NCI-H128 (cell line): ENCODE measurements around the gene ALDH3B2.
"Not testable (repeated sequence)": the region's sequence is repeated elsewhere in the genome, so short reads cannot be mapped to it uniquely, and the experiment has no call there.

Experiments used
- DNase-seq: peaks from one replicate; lab custom pipeline; 2025; ENCODE audit not compliant: unreplicated experiment; lab: John Stamatoyannopoulos, UW

Gene ALDH3B2

DNA sequence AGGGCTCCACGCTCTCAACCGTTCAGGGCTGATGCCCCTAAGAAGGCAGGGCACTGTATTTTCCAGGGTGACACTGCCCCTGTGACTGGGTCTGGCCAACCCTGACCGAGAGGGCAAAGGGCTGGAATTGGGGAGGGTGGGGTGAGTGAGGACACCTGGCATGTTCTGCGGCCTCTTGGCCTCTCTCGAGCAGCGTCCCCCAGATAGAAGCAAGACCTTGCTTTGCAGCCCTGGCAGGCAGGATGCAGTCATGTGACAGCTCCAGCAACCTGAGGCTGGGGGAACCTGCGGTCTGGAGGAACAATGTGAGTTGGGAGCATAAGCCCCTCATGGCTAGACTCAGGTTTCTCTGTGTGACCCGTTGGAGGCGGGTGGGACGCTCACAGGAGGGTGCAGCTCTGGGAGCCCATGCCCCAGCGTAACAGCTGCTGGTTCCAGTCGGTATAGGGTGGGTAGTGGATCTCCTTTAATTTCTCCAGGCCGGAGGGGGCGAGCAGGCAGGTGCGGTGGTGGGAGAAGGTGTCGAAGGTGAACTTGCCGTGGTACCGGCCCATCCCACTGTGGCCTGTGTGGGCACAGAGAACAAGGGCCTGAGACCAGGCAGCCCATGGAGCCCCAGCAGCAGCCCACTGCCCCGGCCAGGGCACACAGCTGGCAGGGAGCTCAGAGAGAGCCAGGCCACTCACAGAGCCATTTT, 11.4 kb downstream of the ALDH3B2 start:
- DNase-seq: no peak

DNA sequence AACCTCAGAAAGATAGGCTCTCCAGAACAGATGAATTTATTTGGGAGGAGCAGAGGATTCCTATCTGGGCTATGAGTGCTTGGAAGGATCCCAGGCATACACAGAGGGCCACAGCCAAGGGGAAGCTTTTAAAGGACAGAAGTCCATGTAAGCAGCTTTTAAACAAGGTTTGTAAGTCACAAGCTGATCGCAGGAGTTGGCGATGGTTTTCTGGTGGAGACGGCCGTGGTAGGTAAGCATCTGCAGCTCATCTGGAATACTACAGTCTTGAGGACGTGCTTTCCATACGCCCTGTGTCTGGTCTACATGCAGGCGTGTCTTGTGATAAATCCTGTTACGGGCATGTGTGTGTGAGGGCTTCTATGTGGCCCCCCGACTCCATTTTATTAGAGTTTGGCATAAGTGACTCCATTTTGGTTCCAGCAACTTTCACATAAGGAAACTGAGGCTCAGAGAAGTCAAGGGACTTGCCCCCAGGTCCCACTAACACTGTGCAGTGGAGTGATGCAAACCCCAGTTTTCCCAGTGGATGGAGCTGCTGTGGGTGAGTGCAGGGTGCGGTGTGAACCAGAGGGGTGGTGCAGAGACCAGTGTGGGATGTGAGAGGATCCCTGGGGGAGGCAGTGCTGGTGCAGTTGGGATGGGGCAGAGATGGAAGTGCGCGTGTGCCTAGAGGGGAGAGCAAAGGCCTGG, 12.1 kb downstream of the ALDH3B2 start:
- DNase-seq: no peak

DNA sequence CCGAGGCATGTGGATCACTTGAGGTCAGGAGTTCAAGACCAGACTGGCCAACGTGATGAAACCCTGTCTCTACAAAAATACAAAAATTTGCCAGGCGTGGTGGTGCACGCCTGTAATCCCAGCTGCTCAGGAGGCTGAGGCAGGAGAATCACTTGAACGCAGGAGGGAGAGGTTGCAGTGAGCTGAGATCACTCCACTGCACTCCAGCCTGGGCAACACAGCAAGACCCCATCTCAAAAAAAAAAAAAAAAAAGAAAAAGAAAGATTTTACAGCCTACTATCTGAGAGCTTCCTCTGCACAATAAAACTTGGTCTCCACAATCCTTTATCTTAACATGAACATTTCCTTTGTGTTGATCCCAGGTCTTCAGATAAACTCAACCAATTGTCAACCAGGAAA, 13.7 kb downstream of the ALDH3B2 start:
- DNase-seq: not testable (repeated sequence)

DNA sequence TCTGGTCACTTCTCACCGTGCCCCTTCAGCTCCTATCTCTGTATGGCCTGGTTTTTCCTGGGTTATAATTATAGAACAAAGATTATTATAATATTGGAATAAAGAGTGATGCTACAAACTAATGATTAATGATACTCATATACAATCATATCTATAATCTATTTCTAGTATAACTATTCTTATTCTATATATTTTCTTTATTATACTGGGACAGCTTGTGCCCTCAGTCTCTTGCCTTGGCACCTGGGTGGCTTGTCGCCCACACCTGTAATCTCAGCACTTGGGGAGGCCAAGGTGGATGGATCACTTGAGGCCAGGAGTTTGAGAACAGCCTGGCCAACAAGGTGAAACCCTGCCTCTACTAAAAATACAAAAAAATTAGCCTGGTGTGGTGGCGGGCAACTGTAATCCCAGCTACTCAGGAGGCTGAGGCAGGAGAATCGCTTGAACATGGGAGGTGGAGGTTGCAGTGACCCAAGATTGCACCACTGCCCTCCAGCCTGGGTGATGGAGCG, 14.7 kb downstream of the ALDH3B2 start:
- not testable (repeated sequence) for DNase-seq

DNA sequence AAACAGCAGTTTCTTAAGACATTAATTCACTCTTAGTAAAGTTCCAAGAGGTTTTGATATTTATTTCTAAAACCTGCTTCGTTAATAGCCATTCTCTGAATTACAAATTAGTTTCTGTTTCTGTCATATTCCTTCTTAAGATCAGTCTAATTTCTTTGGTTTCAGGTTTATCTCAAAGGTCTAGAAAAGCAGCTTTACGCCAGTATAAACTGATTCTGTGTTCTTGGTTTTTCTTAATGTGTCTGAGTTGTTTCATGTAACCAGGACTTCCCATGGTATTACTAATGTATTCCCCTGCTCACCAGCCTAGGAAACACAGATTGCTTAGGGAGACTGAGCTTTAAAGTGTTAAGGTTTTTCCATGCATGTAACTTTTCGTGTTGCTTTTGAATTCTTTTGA, 17.1 kb downstream of the ALDH3B2 start:
- no peak for DNase-seq

DNA sequence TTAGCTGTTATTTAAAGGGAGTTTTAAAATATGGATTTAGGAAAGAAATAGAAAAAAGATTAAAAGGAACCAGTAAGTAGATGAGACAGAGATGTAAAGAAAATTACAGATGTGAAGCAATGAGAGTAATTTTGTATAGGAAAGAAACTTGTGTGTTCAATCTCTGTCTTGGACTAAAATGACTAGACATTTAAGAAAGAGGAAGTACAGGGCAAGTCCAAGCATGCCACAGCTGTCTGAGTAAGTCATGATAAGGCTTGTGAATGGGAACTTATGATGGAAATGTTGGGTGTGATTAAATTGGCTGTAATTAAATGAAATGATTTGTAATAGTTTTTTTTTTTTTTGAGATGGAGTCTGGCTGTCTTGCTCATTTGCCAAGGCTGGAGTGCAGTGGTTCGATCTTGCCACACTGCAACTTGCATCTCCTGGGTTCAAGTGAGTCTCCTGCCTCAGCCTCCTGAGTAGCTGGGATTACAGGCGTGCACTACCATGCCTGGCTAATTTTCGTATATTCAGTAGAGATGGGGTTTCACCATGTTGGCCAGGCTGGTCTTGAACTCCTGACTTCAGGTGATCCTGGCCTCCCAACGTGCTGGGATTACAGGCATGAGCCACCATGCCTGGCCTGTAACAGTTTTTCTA, 18.0 kb downstream of the ALDH3B2 start:
- DNase-seq: no peak

DNA sequence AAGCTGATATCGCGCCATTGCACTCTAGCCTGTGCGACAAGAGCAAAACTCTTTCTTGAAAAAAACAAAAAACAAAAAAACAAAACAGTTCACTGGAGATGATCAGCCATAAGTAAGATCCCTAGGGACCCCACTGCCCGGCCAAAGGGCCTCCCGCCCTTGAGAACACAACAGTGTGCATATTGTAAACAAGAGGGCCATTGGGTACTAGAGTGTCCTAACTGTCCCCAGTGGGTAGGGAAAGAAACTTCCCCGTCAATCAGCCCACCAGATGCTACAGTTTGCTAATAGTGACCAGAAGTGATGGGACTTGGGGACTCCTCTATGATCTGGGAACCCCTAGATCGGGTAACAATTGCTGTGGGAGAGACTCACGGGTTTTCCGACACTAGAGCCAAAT, 20.2 kb downstream of the ALDH3B2 start:
- DNase-seq: no peak

DNA sequence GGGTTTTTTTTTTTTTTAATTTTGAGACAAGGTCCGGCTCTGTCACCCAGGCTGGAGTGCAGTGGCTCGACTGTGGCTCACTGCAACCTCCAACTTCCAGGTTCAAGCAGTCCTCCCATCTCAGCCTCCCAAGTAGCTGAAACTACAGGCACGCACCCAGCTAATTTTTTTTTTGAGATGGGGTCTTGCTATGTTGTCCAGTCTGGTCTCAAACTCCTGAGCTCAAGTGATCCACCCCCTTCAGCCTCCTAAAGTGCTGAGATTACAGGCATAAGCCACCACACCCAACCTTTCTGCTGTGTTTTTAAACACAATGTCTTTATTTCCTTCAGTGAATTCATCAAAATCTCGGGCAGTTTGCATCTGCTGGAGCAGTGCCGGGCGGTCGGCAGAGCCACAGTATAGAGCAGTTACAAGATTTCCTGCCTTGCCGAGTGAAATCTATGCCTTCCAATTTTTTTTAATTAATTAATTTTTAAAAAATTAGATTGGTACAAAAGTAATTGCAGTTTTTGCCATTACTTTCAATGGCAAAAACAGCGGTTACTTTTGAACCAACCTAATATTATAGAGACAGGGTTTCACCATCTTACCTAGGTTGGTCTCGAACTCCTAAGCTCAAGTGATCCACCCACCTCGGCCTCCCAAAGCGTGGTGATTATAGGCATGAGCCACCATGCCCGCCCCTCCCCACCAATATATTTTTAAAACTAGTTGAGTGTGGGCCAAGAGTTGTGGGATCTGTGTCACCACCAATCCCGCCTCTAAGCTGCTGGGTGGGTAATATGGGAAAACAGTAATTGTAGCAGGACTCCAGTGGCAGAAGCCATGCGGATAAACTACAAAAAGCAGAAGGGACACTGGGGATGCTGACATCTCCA, 21.2 kb downstream of the ALDH3B2 start:
- DNase-seq: no peak

DNA sequence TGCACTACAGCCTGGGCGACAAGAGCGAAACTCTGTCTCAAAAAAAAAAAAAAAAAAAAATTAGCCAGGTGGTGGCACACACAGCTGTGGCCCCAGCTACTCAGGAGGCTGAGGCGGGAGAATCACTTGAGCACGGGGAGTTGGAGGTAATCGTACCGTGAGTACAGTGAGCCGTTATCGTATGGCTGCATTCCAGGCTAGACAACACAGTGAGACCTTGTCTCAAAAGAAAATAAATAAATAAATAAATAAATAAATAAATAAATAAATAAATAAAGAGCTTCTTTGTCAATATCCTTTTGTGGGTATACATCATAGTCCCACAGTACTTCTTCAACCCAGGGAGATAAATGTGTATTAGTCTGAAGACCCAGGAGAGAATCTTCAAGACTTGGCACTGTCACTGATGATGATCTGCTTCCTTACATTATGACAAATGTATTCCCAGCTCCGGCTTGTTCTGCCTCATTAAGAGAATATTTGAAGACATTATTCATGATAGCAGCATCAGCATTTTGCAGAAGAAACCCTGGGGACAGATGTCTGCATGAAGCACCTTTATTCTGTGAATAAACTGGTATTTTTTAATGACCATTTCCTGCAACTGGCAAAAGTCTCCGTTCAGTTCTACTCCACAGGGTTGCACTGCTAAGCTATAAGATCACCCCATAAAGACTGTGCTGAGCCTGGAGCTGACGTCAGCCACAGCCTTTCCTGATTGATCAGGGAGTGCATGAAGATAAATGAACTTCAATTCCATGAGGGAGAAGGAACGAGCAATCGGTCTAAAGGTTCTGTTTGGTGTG, 22.2 kb downstream of the ALDH3B2 start:
- DNase-seq: no peak

DNA sequence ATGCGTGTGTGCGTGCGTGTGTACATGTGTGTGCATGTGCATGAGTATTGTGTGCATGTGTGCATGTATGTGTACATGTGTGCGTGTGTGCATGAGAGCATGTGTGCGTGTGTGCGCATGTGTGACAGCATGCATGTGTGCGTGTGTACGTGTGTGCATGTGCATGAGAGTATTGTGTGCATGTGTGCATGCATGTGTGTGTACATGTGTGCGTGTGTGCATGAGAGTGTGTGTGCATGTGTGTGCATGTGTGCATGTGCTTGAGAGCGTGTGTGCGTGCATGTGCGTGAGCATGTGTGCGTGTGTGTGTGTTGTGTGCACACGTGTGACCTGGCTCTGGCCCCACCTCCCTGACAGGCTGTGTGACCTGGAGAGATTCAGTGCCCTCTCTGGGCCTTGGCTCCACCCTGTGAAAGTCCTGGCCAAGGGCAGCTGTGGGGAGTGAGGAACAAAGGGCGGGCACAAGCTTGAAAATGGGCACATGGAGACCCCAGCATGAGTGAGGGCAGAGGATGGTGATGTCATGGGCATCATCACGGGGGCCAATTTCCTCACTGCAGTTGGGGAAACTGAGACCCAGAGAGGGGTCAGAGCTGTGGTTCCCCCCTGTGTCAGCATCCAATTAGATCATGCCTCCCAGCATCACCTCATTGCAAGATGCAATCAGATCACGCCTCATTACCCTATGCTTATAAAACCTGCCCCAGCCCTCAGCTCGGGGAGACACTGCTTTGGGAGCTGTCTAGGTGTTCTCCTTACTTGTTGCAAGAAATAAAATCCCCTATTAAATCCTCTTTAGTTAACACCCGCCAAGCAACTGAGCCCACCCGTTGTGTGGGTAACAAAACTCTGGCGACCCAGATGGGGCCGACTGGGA, 24.6 kb downstream of the ALDH3B2 start:
- no peak for DNase-seq

DNA sequence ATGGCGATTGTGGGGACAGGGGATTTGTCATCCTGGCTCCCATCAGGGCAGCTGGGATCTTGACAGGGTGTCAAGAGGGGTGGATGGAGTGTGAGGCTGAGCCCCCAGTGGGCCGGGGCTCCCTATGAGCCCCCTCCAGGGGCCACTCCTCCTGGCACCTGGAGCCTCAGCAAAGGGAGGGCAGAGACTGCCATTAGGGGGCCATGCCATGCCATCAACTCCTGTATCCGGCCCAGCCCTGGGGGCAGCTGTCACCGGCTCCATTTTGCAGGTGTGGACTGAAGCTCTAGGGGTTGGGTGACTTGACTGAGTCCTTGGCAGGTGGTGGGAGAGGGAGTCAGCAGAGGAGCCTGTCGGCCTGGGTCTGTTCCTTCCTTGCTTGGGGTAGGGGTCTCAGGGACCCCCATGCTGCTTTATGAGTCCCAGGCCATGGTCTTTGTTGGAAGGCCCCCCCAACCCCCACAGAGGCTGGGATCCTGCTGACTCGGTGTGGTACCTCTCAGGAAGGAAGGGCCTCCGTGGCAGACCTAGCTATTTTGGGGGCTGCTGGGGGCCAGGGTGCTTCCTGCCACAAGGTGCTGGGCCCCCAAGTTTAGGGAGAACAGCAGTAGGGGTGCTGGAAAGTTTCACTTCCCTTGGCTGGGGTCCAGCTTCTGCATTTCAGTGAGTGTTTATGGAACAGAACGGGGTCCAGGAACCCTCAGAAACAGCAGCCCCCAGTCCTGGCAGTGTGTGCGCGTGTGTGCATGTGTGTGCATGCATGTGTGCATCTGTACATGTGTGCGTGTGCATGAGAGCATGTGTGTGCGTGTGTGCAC, 25.4 kb downstream of the ALDH3B2 start:
- no peak for DNase-seq

DNA sequence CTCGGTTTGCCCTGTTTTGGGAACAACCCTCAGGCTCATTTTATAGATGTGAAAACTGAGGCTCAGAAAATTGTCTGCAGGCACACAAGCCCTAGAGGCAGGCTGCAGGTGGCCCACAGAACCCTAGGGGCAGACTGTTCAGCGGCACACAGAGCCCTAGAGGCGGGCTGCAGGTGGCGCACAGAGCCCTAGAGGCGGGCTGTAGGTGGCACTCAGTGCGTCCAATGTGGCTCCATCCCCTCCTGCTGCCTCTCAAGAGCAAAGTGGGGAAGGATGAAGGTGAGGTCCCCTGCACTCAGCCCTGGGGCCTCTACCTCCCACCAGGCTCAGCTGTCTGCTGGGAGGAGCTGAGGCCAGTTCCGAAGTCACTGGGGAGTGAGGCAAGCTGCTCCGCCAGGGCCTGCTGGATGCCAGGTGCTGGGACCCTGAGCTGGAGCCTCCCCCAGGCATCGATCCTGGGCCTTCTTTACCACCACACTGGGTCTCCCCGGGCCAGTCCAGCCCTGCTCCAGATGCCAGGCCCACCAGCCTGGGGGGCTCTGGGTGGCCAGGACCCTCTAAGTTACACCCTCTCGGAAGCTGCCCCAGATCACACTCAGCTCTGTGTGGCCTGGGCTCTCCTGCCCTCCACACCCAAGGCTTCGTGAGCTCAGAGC, 26.2 kb downstream of the ALDH3B2 start:
- no peak for DNase-seq

DNA sequence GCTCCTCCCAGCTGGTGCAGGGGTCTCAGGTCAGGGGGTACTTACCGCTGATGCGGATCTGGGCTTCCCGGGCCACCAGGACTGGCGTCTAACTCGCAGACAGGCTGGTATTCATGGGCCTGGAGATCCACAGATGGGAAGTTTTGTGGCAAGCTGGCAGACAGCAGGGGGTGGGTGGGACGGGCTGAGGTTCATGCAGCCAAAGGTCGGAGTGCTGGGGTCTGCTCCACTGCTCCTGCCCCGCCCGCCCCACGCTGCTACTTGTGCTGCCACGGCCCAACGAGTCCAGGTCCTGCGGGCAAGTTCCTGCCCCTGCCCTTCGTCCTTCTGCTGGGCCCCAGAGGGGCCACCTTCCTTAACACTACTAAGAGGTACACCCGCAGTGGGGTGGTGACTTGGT, 27.0 kb downstream of the ALDH3B2 start:
- no peak for DNase-seq

DNA sequence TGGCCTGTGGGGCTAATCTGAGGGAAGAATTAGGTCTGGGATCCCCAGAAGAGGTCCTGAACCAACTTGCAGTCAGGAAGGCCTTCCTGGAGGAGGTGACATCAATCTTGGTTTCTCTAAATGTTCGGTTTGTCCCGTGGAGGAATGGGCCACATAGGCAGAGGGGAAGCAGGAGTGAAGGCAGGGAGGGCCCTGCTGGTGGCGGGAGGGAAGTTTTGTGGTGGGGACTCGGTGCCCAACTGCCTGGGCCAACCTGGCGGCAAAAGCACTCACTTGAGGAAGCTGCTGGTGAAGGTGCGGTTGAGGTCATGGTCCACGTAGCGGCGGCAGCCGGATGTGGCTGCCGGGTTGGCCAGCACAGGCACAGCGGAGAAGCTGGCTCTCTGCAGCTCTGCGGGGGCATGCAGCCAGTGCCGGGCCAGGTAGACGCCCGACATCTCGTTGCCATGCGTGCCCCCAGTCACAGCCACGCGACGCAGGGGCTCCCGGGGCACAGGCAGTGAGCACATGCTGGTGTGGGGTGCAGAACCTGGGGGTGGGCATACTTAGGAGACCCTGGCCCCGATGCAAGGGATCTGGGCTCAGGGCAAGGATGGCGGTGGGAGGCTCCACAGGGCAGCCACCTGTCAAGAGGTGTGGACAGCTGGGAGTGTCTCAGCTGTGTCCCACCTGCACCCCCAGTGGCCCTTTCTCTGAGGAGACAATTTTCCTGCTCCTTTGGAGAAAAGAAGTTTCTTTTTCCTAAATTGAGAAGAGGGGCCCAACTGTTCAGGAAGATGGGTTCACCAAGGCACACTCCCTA, 27.7 kb downstream of the ALDH3B2 start:
- no peak for DNase-seq

DNA sequence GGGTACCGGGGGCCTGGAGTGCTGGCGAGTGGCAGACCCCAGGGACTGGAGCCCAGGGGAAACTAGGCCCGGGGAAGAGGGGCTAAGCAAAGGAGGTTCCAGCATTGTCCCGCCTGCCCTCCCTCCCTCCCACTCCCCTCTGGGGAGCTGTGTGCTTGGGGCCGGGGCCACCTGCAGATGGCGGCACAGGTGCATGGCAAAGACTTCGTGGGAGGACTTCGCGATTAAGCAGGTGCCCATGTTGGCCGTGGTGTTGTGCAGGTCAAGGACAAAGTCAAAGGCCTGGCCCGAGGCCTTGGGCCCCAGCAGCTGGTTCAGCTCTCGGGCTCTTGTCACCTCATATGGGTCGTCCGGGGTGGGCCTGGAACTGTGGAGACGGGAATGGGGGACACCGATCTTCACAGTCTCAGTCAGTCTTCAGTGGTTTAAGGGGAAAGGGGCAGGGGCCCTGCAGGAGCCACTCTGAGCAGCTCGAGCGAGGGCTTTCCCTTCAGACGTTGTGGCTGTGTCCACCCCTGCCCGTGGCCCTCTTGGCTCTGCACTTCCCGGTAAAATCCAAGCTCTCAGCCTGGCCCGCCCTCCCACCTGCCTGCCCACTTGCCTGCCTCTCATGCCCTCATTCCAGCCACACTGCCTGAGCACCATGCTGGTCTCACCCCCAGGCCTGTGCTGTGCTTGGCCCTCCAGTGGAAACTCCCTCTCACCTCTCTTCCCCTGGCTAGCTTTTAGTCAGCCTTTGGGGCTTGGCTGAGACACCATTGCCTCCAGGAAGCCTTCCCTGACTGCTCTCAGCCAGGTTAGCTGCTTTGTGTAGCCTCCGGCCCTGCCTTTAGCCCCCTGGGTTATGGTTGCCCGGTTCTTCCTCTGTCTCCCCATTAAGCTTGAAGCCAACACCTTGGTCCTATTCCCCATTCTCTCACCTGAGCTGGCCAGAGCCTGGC, 28.6 kb downstream of the ALDH3B2 start:
- no peak for DNase-seq
